GM12892 (cell line): ENCODE results near the gene TENM4.

Experiments used
- DNase-seq: peaks from one replicate; pipeline ENCODE4 v3.0.0; 2011; ENCODE audit not compliant: insufficient read length
- FAIRE-seq: peaks from 2 replicates; lab custom pipeline; 2011; peaks lifted over from hg19 to GRCh38; lab: Jason Lieb, UNC
- POLR2A ChIP-seq: IDR thresholded peaks from 2 replicates; pipeline ENCODE4 v1.6.1; 2011; ENCODE audit warnings: low read depth, low read length, control low read depth
- POLR2AphosphoS5 ChIP-seq: IDR thresholded peaks from 2 replicates; pipeline ENCODE4 v1.6.1; 2011; ENCODE audit warnings: low read depth, low read length, control low read depth
- TAF1 ChIP-seq: IDR thresholded peaks from 2 replicates; pipeline ENCODE4 v1.6.1; 2011; ENCODE audit warnings: low read depth, mild to moderate bottlenecking, control low read depth, low read length, borderline replicate concordance

TENM4 gene

GRCh38 chr11:79285756-79286155 is 155.1 kb downstream of the TENM4 start:
- TF ChIP-seq POLR2A (no peak), TAF1 (no peak), POLR2AphosphoS5 (no peak)
- no peak for DNase-seq

GRCh38 chr11:79276736-79277325 is 164.0 kb downstream of the TENM4 start:
- no peak for FAIRE-seq
- DNase-seq, result no peak
- TF ChIP-seq POLR2AphosphoS5 (no peak), POLR2A (no peak), TAF1 (no peak)

More at GRCh38 chr11:79285756-79286155, 155.1 kb downstream of the TENM4 start:
- no peak for FAIRE-seq

- no peak for TF ChIP-seq POLR2A
- no peak for TF ChIP-seq POLR2AphosphoS5
- no peak for TF ChIP-seq TAF1
- FAIRE-seq (no peak), DNase-seq (no peak)
Measured at GRCh38 chr11:79274636-79275331, 166.0 kb downstream of the TENM4 start.

GRCh38 chr11:79273781-79274180 is 167.0 kb downstream of the TENM4 start:
- DNase-seq (no peak), FAIRE-seq (no peak)
- no peak for TF ChIP-seq POLR2A
- no peak for TF ChIP-seq TAF1
- no peak for TF ChIP-seq POLR2AphosphoS5

GRCh38 chr11:79269611-79270307 is 171.1 kb downstream of the TENM4 start:
- TF ChIP-seq POLR2A (no peak), TAF1 (no peak), POLR2AphosphoS5 (no peak)
- FAIRE-seq, result no peak
- DNase-seq, result no peak

GRCh38 chr11:79266396-79266795 is 174.4 kb downstream of the TENM4 start:
- TF ChIP-seq POLR2AphosphoS5 (no peak), POLR2A (no peak), TAF1 (no peak)
- FAIRE-seq, result no peak

GRCh38 chr11:79265756-79266322 is 175.0 kb downstream of the TENM4 start:
- no peak for DNase-seq
- no peak for TF ChIP-seq TAF1
- no peak for TF ChIP-seq POLR2AphosphoS5
- TF ChIP-seq POLR2A, result no peak
- FAIRE-seq, result no peak

More at GRCh38 chr11:79266396-79266795, 174.4 kb downstream of the TENM4 start:
- no peak for DNase-seq

GRCh38 chr11:79264284-79264683 is 176.5 kb downstream of the TENM4 start:
- no peak for DNase-seq

GRCh38 chr11:79263001-79263400 is 177.8 kb downstream of the TENM4 start:
- TF ChIP-seq POLR2AphosphoS5 (no peak), POLR2A (no peak), TAF1 (no peak)
- FAIRE-seq (no peak), DNase-seq (no peak)

More at GRCh38 chr11:79264284-79264683, 176.5 kb downstream of the TENM4 start:
- FAIRE-seq, result no peak
- no peak for TF ChIP-seq POLR2A
- TF ChIP-seq POLR2AphosphoS5, result no peak
- no peak for TF ChIP-seq TAF1

- no peak for TF ChIP-seq TAF1
- TF ChIP-seq POLR2AphosphoS5, result no peak
- no peak for TF ChIP-seq POLR2A
- DNase-seq (no peak), FAIRE-seq (no peak)
Measured at GRCh38 chr11:79262221-79262620, 178.6 kb downstream of the TENM4 start.

GRCh38 chr11:79261684-79262083 is 179.1 kb downstream of the TENM4 start:
- DNase-seq, result no peak
- FAIRE-seq, result no peak
- TF ChIP-seq POLR2AphosphoS5 (no peak), TAF1 (no peak), POLR2A (no peak)
